HG02610 (cell line): Measurements from ENCODE around the gene RPS2.
"Not testable (repeated sequence)": the region's sequence is repeated elsewhere in the genome, so short reads cannot be mapped to it uniquely, and the experiment has no call there.

Experiments
- ATAC-seq: cut with Tn5 transposase; IDR thresholded peaks from one replicate; pipeline ENCODE4 v1.9.1; 2021; ENCODE audit warnings: mild to moderate bottlenecking, moderate library complexity; ENCODE audit not compliant: unreplicated experiment

RPS2 gene

DNA sequence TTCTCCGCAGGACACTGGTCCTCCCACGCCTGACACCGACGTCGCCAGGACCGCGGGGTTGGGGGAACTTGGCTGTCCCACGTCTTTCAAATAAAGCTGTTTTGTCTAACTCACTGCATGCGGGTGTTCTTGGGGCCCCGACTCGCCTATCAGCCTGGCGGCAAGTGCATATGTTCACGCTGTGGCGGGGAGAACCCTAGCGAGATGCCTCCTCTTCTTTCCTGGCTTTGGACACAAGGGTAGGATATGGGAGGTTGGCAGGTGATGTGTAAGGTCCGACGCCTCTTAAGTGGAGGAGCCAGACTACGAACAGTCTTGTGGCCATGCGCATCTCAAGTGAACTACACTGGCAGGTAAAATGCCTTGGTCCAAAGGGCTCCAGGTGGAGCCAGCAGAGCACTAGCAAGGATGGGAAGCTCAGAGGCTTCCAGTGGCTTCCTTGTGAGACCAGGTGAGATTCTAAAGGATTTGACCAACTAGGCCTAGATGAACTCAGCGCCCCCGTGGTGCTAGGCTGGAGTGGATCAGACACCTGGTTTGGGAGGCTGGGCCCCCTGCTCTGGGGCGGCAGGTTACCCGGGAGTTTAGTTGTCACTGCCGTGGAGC is 873 bp upstream of the RPS2 start:
- no peak for ATAC-seq

DNA sequence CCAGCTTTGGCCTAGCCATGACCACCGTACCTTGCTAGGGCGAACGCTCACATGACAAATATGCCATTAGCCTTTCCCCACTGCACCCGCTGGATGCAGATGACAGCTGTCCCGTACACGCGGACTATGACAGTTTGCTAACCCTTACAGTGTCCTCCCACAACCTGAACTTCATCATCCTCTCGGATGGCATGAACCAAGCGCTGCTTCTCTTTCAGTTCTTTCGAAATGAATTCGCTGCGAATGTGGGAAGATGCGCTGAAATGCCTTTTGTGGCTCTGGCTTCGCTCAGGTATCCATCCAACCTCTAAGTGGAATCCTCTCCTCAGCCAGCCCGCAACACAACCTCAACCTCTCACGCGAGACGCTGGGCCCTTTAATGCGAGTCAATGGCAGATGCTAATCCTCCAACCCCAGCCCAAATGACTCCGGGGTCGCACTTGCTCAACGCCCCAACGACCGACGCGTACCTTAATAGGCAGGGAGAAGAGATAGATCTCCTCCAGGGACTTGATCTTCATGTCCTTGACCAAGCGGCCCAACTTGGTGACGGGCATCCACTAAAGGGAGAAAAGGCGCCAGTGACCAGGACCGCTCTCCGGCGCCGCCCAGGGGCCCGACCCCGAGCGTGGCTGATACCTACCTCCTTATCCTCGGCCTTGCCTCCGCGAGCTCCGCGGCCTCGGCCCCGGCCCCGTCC is 670 bp downstream of the RPS2 start:
- no peak for ATAC-seq

DNA sequence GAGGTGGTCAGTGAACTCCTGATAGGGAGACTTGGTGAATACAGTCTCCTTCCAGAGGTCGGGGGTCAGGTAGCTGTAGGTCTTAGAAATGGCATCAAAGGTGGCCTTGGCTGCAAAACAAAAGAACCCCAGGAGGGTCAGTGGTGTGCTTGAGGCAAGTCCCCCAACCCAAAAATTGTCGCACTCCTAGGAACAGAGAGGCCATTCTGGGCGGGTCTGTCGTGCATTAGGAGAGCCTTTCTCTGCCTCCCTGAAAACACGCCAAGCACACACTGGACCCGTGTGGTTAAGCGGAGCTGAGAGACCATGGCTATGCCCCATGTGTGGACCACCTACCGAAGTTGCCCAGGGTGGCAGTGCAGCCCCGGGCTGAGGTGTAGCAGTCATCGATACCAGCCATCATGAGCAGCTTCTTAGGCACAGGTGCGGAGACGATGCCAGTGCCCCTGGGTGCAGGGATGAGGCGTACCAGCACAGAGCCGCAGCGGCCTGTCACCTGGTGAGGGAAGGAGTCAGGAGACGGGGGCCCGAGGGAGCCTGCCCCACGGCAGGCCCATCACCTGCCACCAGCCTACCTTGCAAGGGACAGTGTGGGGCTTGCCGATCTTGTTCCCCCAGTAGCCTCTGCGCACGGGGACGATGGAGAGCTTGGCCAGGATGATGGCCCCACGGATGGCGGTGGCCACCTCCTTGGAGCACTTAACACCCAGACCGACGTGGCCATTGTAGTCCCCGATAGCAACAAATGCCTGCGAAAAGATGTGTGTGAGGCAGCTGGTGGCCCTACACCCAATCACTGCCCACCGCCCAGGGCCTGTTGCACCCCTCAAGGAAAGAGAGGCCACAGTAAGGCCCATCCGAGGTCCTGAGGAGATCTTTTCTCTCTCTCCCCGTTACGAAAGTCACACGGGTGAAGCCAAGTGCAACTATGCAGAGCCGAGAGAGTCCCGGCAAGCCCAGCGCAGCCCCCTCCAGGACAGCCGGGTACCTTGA is 2.2 kb downstream of the RPS2 start:
- not testable (repeated sequence) for ATAC-seq

DNA sequence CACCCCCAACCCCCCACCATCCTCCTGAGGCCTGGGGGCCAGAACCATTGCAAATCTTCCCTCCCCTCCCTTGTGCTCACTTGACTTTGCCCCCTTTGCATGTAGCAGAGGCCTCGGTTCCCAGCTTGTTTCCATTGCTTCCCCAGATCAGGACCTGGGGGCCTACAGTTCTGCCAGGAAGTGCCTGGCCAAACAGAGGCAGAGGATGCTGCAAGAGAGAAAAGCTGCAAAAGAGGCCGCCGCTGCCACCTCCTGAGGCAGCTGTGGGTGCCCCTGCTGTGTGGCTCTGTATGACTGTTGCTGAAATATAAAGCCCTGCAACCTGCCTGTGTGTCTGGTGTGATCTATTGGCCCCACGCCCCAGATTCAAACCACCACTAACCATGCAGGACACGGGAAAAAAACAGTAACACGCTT is 3.0 kb downstream of the RPS2 start:
- no peak for ATAC-seq

DNA sequence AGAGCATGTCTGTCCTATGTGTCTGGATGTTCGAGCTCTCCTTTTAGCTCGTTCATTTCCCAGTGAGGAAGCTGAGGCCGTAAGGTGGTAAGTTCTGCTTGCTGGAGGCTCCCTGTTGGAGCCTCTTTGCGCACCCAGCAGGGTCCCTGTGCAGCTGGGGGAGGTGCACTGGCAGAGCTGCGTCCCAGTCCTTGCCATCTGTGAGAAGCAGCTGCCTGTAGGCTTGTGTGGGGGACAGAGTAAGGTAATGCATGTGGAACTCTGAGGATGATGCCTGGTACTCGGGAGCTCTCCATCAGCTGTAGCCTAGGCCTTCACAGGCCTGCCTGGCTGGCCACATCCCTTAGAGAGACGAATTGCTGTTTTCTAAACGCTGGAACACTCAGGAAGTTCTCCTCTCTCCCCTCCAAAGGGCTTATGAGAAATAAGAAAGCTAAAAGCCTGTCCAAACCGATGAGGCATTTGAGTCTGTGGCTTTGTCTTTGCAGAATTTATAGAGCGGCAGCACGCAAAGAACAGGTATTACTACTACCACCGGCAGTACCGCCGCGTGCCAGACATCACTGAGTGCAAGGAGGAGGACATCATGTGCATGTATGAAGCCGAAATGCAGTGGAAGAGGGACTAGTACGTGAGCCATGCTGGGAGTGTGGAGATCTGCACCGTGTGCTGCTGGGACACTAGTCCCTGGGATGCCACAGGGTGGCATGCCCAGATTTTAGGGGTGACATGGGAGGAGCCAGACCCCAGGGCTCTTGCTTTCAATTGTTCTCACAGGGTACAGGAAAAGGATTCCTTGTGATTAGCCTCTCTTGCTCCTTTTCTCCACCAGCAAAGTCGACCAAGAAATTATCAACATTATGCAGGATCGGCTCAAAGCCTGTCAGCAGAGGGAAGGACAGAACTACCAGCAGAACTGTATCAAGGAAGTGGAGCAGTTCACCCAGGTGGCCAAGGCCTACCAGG is 3.7 kb downstream of the RPS2 start:
- no peak for ATAC-seq

DNA sequence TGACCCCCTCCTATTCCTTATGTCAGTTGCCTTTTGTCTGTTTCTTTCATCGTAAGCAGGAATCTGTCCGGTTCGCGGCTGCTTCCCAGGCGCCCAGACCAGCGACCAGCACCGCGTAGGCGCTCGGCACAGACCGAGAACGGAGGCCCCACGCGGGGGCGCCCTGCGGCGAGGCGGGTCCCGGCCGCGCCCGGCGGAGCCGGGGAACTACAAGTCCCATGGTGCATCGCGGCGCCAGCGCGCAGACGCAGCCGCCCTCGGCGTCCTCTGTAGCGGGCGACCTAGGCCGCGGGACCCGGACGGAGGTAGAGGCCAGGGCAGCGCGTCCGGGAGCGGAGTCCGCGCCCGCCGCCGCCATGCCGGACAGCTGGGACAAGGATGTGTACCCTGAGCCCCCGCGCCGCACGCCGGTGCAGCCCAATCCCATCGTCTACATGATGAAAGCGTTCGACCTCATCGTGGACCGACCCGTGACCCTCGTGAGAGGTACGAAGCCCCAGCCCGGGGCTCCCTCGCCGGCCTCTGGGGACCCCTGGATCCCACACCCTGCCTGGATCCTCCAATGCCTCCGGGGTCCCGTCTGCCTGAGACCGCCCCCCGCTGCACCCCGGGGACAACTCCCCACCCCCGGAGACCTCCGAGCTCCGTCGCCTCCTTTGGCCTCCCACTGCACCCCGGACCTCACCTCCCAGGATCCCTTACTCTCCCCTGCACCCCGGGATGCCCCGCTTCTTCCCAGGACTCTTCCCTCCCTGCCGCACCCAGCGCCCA is 5.2 kb downstream of the RPS2 start, which contains the start of gene NDUFB10:
TSS of gene NDUFB10 (plus strand) at position 270 of the 771 bp plus-strand sequence. CDS start at position 357, 87 bp downstream.
- ATAC-seq = peak; percentile 71

DNA sequence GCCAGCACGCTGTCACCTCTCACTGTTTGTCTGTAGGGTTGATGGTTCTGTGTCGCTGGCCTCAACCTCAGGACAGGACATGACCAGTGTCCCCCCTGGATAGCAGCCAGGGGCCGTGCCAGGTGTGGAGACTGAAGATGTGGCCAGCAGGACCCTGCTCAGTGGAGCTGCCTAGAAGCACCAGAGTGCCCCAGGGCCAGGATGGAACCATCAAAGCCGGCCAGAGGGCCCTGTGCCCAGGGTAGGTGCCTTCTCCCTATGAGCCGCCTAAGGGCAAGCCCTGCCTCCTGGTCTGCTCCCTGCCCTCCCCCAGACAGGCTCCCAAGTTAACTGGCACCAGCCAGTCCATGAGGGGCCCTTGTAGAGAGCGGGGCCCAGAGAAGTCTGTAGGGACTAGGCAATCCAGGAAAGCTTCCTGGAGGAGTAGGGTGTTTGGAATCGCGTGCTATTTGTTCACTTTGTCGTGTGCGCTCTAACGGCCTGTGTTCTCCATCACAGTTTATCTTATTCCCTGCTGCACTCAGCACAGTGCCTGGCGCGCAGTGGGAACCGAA is 5.8 kb downstream of the RPS2 start:
- no peak for ATAC-seq

DNA sequence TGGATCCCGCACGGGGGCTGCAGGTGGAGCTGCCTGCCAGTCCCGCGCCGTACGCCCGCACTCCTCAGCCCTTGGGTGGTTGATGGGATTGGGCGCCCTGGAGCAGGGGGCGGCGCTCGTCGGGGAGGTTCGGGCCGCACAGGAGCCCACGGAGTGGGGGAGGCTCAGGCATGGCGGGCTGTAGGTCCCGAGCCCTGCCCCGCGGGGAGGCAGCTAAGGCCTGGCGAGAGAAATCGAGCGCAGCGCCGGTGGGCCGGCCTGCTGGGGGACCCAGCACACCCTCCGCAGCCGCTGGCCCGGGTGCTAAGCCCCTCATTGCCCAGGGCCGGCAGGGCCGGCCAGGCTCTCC is 6.5 kb downstream of the RPS2 start:
- ATAC-seq = not testable (repeated sequence)

DNA sequence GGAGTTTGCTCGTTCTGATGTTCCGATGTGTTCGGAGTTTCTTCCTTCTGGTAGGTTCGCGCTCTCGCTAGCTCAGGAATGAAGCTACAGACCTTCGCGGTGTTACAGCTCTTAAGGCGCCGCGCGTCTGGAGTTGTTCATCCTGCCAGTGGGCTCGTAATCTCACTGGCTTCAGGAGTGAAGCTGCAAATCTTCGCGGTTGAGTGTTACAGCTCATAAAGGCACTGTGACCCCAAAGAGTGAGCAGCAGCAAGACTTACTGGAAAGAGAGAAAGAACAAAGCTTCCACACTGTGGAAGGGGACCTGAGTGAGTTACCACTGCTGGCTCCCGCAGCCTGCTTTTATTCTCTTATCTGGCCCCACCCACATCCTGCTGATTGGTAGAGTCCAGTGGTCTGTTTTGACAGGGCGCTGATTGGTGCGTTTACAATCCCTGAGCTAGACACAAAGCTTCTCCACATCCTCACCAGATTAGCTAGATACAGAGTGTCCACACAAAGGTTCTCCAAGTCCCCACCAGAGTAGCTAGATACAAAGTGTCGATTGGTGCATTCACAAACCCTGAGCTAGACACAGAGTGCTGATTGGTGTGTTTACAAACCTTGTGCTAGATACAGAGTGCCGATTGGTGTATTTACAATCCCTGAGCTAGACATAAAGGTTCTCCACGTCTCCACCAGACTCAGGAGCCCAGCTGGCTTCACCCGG is 7.0 kb downstream of the RPS2 start:
- ATAC-seq = not testable (repeated sequence)

DNA sequence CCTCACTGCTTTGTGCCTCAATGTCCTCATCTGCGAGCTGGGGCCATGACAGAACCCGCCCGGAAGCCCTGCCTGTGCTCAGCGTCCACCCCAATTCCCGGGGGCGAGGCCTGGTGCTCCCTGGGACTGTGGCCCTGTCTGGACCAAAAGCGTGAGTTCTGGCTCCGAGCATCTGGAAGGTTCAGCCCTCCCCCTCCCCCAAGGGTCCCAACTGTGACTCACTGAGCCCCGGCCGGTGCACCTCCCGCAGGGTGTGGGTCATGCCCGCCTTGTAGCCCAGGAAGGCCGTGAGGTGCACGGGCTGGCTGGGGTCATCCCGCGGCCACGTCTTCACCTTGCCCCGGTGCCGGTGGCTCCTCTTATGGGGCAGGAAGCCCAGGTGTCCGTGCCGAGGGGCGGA is 10.9 kb downstream of the RPS2 start:
- no peak for ATAC-seq

DNA sequence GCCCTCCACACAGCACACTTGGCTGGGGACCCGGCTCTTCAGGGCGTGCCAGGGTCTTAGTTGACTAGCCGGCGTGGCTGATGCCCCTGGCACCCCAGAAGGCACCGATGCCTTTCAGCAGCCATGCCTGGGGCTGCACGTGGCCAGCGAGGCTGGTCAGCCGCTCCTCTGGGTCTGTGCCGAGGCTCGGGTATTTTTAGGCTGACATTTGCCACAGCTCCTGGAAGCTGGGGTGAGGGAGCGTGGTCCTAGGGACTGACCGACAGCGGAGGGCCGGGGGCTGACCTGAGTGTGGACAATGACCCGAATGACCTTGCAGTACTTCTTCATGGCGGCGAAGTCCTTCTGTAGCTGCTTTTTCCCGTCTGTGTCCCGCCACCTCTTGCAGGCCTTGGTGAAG is 14.1 kb downstream of the RPS2 start:
- ATAC-seq = no peak

DNA sequence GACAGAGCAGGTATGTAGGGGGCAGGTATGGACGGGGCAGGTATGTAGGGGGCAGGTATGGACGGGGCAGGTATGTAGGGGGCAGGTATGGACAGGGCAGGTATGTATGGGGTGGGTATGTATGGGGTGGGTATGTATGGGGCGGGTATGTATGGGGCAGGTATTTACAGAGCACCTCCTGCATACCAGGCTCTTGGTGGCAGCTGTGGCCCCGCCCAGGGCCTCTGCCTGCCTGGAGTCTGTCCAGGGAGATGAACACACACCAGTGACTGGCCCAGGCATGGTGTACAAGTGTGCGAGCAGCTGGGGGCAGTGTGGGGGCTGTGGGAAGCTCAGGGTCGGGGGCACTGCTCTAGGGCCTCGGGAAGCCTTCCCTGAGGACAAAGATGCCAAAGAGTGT is 14.6 kb downstream of the RPS2 start:
- no peak for ATAC-seq

DNA sequence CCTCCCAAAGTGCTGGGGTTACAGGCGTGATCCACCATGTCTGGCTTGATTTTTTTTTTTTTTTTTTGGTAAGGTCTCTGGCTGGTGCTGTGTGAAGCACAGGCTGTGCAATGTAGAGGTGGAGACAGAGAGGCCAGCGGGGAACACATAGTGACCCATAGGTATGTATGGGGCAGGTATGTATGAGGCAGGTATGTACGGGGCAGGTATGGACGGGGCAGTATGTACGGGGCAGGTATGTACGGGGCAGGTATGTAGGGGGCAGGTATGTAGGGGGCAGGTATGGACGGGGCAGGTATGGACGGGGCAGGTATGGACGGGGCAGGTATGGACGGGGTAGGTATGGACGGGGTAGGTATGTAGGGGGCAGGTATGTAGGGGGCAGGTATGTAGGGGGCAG is 15.1 kb downstream of the RPS2 start:
- no peak for ATAC-seq

DNA sequence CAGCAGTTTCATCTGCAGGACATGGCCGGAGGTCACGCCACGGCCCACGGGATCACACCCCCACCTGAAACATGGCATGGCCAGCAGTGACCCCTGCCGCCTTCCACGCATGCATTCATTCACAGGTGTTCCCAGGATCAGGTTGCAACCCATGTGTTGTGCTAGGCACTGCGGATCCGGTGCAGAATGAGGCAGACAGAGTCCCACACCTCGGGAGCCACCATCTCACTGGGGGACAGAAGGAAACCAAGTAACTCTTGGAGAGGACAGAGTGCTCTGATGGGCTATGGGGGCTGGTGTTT is 17.3 kb downstream of the RPS2 start:
- no peak for ATAC-seq

DNA sequence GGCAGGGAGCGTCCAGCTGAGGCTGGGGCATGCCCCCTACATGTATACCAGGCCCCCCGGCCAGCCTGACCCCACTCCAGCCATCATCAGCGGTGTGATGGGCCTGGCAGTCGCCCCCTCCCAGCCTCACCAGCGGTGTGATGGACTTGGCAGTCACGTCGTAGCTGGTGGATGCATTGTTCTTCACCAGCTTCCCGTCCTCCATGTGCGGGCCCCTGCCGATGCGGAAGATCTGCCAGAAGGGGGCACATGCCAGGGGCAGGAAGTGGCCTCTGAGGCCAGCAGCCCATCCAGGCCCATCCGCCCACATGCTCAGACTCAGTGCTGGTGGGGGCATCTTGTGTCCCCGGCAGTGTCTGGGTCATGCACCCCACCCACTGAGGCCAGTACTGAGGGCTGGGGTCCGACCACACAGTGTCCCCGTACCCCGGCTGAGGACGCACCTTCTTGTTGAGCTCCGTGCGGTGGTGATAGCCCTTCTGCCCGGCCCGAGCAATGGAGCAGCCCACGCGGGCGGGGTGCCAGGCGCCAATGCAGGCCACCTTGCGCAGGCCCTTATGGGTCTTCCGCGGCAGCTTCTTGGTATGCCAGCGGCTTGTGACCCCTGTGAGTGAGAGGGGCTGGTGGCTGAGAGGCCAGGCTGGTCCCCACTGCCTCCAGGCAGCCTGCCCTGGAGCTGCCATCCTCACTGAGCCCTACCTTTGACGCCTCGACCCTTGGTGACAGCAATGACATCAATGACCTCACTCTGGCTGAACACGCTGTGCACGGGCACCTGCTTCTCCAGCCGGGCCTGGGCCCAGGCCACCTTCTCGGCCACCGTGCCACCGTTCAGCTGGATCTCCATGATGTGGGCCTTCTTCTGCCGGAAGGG is 17.9 kb downstream of the RPS2 start:
- ATAC-seq = no peak

DNA sequence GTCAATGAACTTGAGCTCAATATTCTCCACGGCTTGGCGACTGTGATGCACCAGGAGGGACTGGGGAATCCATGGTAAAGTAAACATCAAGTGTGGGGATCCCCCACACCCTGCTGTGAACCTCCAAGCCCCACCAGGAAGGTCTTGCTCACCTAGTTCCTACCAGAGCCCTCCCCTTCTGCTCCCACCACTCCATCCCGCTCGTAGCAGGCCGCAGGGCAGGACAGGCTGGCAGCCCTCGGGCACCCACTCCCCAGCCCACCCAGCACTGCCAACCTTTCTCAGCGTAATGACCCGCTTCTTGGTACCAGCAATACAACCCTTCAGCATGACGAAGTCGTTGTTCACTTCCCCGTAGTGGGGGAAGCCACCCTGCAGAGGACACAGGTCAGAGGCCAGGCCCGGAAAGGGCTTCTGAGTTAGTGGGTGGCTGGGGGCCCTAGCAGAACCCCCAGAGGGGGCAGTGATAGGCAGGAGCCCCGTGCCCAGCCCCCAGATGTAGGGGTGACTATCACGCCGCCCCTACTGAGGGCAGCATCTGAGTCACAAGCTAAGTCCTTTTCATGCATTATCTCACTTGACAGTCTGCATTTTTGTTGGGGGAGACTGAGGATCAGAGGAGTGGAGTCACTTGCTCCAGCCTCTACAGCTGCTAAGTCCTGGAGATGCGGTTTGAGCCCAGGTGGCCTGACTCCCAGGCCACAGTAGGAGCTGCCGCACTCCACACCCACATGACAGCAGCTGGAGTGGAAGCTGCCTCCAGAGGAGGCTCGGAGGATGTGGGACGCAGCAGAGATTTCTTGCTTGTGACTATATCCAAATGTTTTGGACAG is 18.9 kb downstream of the RPS2 start:
- no peak for ATAC-seq

DNA sequence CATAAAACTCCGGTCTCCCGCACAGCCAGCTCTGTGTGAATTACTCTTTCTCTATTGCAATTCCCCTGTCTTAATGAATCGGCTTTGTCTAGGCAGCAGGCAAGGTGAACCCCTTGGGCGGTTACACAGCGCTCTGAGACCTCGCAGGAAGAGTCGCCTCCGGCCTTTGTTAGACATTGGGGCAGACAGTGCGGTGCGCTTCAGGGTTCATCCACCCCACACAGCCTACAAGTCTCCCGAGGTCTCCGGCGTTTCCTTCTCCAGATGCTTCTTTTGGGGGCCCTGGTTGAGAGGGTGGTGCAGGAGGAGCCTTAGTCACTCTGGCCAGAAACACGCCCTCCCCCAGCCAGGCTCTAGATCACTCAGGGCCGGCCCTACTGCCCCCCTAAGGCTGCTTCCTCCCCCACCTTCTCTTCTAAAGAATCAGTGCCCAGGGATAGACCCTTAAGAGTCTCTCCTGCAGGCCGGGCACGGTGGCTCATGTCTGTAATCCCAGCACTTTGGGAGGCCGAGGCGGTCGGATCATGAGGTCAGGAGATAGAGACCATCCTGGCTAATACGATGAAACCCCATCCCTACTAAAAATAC is 19.9 kb downstream of the RPS2 start:
- no peak for ATAC-seq
